Heart left ventricle (tissue), 16 donors: ENCODE results near the gene ATXN2L. TPM values are rescaled to one million over a fixed set of nuclear protein-coding genes. Genes with fewer than 3 reads are reported as not detected.

Experiments used
- ATAC-seq, 4 donors: fragments of 200-7000 bp; cut with Tn5 transposase; one replicate each; pipeline ENCODE4 v1.9.1; 2020 to 2022; ENCODE audit warnings: moderate library complexity in 4 of 4, mild to moderate bottlenecking in 3 of 4, moderate number of reproducible peaks in 1 of 4
- DNase-seq, 5 donors: peaks; one replicate each; pipeline ENCODE4 v3.0.0-alpha.2; 2020
- H3K27ac ChIP-seq, 12 donors: fragments of 200-600 bp; sonication (generic) in 4 of 12; one replicate each; pipeline versions ENCODE4 v1.5.0 to v1.8.0; 2016 to 2022; ENCODE audit warnings: mild to moderate bottlenecking in 2 of 12
- H3K27me3 ChIP-seq, 9 donors: fragments of 200-600 bp; sonication (generic) in 2 of 9; one replicate each; pipeline versions ENCODE4 v1.5.1 to v1.8.0; 2016 to 2022; ENCODE audit warnings: mild to moderate bottlenecking in 3 of 9
- H3K36me3 ChIP-seq, 9 donors: fragments of 200-600 bp; sonication (generic) in 2 of 9; one replicate each; pipeline versions ENCODE4 v1.5.0 to v1.8.0; 2018 to 2022; ENCODE audit warnings: mild to moderate bottlenecking in 2 of 9
- H3K4me1 ChIP-seq, 12 donors: fragments of 200-600 bp; sonication (generic) in 4 of 12; one replicate each; pipeline versions ENCODE4 v1.5.0 to v1.8.0; 2016 to 2022; ENCODE audit warnings: mild to moderate bottlenecking in 3 of 12
- H3K4me3 ChIP-seq, 12 donors: fragments of 200-600 bp; sonication (generic) in 4 of 12; one replicate each; pipeline versions ENCODE4 v1.5.0 to v1.8.0; 2017 to 2022; ENCODE audit warnings: mild to moderate bottlenecking in 9 of 12, moderate library complexity in 4 of 12
- H3K9me3 ChIP-seq, 12 donors: fragments of 200-600 bp; sonication (generic) in 4 of 12; one replicate each; pipeline versions ENCODE4 v1.5.0 to v1.8.0; 2016 to 2022; ENCODE audit warnings: mild to moderate bottlenecking in 1 of 12
- CTCF ChIP-seq, 12 donors: fragments of 200-600 bp; sonication (generic) in 4 of 12; IDR thresholded peaks; one replicate each; pipeline versions ENCODE4 v1.5.0 to v1.8.0; 2018 to 2022; ENCODE audit warnings: antibody characterized with exemption in 12 of 12, mild to moderate bottlenecking in 5 of 12
- POLR2A ChIP-seq, 2 donors: fragments of 450-650 bp; IDR thresholded peaks; one replicate each; pipeline ENCODE4 v1.6.1; 2017; ENCODE audit warnings: antibody characterized with exemption in 2 of 2, mild to moderate bottlenecking in 2 of 2, moderate library complexity in 2 of 2
- WGBS, 4 donors: extraction: QIAGEN DNeasy Blood & Tissue Kit in 2 of 4; methylation state at CpG; one replicate each; pipeline versions ENCODE4 v1.1.5 to v1.1.7; 2013 to 2018; 5-methylcytosine and 5-hydroxymethylcytosine counted together
- intact Hi-C, 10 donors: fragments of 100-400 bp; cut with DNase I; formaldehyde crosslinking; loops; one replicate each; pipeline versions ENCODE4 v1.11.1 to v1.14.2; 2022
- polyA plus RNA-seq, 2 donors: library from polyadenylated mRNA; stranded (reverse); fragments of 200-250 nt; gene quantifications; one replicate each; pipeline ENCODE4 v1.2.3, GENCODE V29; 2013
- total RNA-seq, 9 donors: library from RNA; depleted of rRNA in 2 of 9; stranded (reverse); fragments of >200 nt in 2 of 9; fragmentation: NEBNext Ultra II Directional in 3 of 9; extraction: Animal tissue kit (Norgen Biotek cat#: 25700) in 3 of 9; gene quantifications; one replicate each; pipeline versions ENCODE4 v1.1.0 to v1.2.4, GENCODE V29; 2016 to 2023
- donor health status: ischemic (EF 13 %, LVEDD 7.1; RV severe dilation, severe dysfunction).
- donor health status: healthy with polysubstance abuse.
- donor health status: DM: no; HTN: yes; CAD: no.
- donor health status: DM: no; HTN: no; CAD: no.
- donor health status: ischemic (EF 25% LVEDD 6.9; RV normal size, moderate dysfunction).
- donor health status: ischemic (EF 25% LVEDD 5.7; RV mildly dilated, moderate dysfunction).
- donor health status: healthy.
- donor health status: DM: yes; HTN: yes; CAD: no.
- donor health status: ischemic (EF 35%, LVEDD 5.7; RV mildly dilated, moderate dysfunction).
- donor health status: nonischemic (EF 11% LVEDD 7.7; RV severe dilation, severe dysfunction).
- donor health status: DM: yes; HTN: yes; CAD: no.
- donor health status: PGD.
- donor health status: ischemic (EF 29% LVEDD 5.4; RV normal size, mild dysfunction).
- donor health status: nonischemic (EF 23%, LVEDD 6.1; RV moderate dilation, normal function).

Gene ATXN2L
- total and polyA plus RNA-seq, 11 donors: 33.7 to 73.9 (median 44.8) TPM

- Histone ChIP-seq H3K9me3 (no peaks in the 10 kb centered on the region), H3K36me3 (peaks cover 0 to 17% (median 13%) of the 10 kb centered on the region in 9 donors), H3K27me3 (peaks cover 0 to 10% (median 0%) of the 10 kb centered on the region in 9 donors), H3K4me3 (peak within 1 kb of the TSS; percentile 29 to 92 (median 69)), H3K4me1 (peaks cover 4 to 16% (median 11%) of the 10 kb centered on the region in 12 donors), H3K27ac (peak within 1 kb of the TSS in 1 of 12 donors; percentile 56)
- intact Hi-C loops: loop anchor here in 5 of 10 donors (2.0 to 5.0 kb wide), 5 partner anchors 44 to 69 kb away; partner anchors contain the start of gene ATXN2L (in 1 of the 5)
- ATAC-seq (no peak), DNase-seq (no peak)
- no peak for TF ChIP-seq POLR2A (IDR thresholded peaks at IDR 0.05)
- no peak for TF ChIP-seq CTCF (IDR thresholded peaks at IDR 0.05)
- WGBS, 4 donors: 73 to 79% (median 76%) methylated on average over 25 of the region's 25 CpGs
Observed at GRCh38 chr16:28878083-28878926, 55.5 kb downstream of the ATXN2L start, which contains the start of gene ATP2A1. ATP2A1 (plus strand) TSS chr16:28878488; CDS start chr16:28878672, 184 bp downstream.

- intact Hi-C loops: loop anchor here in 5 of 10 donors (2.0 to 5.0 kb wide), 5 partner anchors 43 to 68 kb away; partner anchors contain the start of gene ATXN2L (in 1 of the 5)
- H3K9me3 ChIP-seq: no peaks in the 10 kb centered on the region
- ATAC-seq (peak in 3 of 4 donors; percentile 16 to 58 (median 44)), DNase-seq (no peak)
- peak overlapping the region; percentile 29 to 92 (median 69) for H3K4me3 ChIP-seq
- no peak for TF ChIP-seq POLR2A (IDR thresholded peaks at IDR 0.05)
- TF ChIP-seq CTCF (IDR thresholded peaks at IDR 0.05): no peak
- peaks cover 0 to 7% (median 2%) of the 10 kb centered on the region in 9 donors for H3K36me3 ChIP-seq
- peaks cover 4 to 16% (median 11%) of the 10 kb centered on the region in 12 donors for H3K4me1 ChIP-seq
- peaks cover 0 to 10% (median 0%) of the 10 kb centered on the region in 9 donors for H3K27me3 ChIP-seq
- H3K27ac ChIP-seq: peak overlapping the region in 4 of 12 donors; percentile 24 to 56 (median 34)
- WGBS, 4 donors: 1 to 3% (median 2%) methylated on average over 20 to 27 of the region's 27 CpGs
Observed at GRCh38 chr16:28879261-28879840, 56.6 kb downstream of the ATXN2L start.

GRCh38 chr16:28879841-28880588 lies 57.2 kb downstream of the ATXN2L start:
- peak in 5 of 12 donors; percentile 7 to 40 (median 16) for TF ChIP-seq CTCF (IDR thresholded peaks at IDR 0.05)
- peak in 1 of 2 donors; percentile 43 for TF ChIP-seq POLR2A (IDR thresholded peaks at IDR 0.05)
- Histone ChIP-seq H3K4me3 (peak overlapping the region; percentile 29 to 92 (median 69)), H3K36me3 (peaks cover 0 to 5% (median 0%) of the 10 kb centered on the region in 9 donors), H3K4me1 (peaks cover 4 to 16% (median 11%) of the 10 kb centered on the region in 12 donors), H3K27me3 (peaks cover 0 to 10% (median 0%) of the 10 kb centered on the region in 9 donors), H3K9me3 (no peaks in the 10 kb centered on the region), H3K27ac (peak overlapping the region in 4 of 12 donors; percentile 24 to 56 (median 34))
- ATAC-seq: peak; percentile 61 to 96 (median 94)
- DNase-seq: peak; percentile 88 to 93 (median 89)
- 0 to 3% (median 1%) methylated on average over 27 to 66 of the region's 66 CpGs for WGBS, 4 donors
- intact Hi-C loops: loop anchor here in 6 of 10 donors (2.0 to 5.0 kb wide), 5 partner anchors 42 to 67 kb away; partner anchors contain the start of gene ATXN2L (in 1 of the 6)
